AG04449 (cell line): ENCODE results near the gene SIRPB1.

ENCODE experiments used
- CTCF ChIA-PET: fragments of 350-600 bp; formaldehyde crosslinking; extraction: SDS; loops from one replicate; lab custom pipeline; 2021; ENCODE audit warnings: antibody characterized with exemption; lab: Yijun Ruan, JAX
- POLR2A ChIA-PET: fragments of 400-600, 350-600 bp; formaldehyde crosslinking; extraction: SDS; loops from one replicate; lab custom pipeline; 2020; ENCODE audit warnings: antibody characterized with exemption, inconsistent platforms; lab: Yijun Ruan, JAX
- DNase-seq: peaks from one replicate; pipeline ENCODE4 v3.0.0-alpha.2; 2010; ENCODE audit warnings: low read depth, low spot score
- H3K4me3 ChIP-seq: 2 replicates; pipeline ENCODE4 v1.5.1; 2011; ENCODE audit warnings: low read depth, mild to moderate bottlenecking, control low read depth, low read length
- TF ChIP-seq, protein P1 (sequence below): IDR thresholded peaks from one replicate; pipeline ENCODE4 v1.5.1; 2011; ENCODE audit warnings: mild to moderate bottlenecking, moderate library complexity, low read length, control low read depth, inconsistent platforms; ENCODE audit not compliant: insufficient read depth; ENCODE audit errors: missing control alignments

Gene SIRPB1

DNA sequence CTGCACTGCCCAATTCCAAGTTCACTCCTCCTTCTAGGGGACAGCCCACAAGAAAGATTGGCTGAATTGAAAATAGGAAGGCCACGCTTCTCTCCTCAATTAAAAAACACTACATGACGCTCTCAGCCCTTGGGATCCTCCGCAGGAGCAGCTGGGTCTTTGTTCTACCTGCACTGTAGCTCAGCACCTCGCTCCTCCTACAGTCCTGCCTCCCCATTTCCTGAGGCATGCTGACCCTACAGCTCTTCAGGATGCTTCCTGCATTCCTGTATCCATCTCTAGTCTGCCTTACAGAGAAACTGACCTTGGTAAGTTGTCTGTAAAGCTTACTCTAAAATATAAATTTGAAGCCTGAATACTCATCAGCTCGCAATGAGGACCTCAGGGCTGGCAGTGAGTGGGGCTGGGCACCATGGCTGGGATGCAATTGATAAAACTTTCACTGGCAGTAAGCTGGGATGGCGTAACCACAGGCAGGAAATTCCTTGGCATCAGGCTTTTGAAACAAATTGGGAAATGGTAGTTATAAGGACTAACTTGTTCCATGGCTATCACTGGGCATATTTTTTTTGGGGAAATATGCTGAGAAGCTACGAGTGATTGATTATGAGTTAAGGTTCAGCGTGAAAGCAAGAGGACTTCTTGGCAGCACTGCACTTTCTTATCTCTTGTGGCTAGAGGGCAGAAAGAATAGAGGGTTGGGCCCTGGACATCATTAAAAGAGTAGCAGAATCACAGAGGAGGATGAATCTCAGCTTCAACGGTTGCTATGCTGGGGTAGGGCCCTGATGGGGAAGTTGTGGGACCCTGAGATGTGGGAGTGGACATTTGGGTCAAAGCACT lies 11.7 kb upstream of the SIRPB1 start:
- H3K4me3 ChIP-seq = no peak overlapping the region
- no peak for DNase-seq
- ChIA-PET CTCF (no interaction called here), POLR2A (no interaction called here)
- TF ChIP-seq, protein P1, sequence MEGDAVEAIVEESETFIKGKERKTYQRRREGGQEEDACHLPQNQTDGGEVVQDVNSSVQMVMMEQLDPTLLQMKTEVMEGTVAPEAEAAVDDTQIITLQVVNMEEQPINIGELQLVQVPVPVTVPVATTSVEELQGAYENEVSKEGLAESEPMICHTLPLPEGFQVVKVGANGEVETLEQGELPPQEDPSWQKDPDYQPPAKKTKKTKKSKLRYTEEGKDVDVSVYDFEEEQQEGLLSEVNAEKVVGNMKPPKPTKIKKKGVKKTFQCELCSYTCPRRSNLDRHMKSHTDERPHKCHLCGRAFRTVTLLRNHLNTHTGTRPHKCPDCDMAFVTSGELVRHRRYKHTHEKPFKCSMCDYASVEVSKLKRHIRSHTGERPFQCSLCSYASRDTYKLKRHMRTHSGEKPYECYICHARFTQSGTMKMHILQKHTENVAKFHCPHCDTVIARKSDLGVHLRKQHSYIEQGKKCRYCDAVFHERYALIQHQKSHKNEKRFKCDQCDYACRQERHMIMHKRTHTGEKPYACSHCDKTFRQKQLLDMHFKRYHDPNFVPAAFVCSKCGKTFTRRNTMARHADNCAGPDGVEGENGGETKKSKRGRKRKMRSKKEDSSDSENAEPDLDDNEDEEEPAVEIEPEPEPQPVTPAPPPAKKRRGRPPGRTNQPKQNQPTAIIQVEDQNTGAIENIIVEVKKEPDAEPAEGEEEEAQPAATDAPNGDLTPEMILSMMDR = no peak

DNA sequence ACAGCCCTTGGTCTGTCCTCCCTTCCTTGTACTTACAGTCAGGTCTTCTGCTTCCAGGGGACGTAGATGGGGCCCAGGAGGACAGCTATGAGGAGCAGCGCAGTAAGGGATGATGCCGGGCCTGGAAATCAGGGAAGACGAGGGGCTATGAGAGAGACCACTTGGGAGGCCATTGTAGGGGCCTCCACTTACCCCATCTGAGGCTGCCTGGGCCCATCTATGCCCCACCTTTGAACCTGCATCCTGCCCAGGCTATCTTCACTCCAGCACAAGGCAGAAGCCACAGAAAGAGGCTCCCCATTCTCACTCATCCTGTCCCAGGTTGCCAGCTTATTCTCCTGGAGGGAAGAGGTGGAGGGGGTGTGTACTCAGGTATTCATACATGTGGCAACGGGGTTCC lies 10.4 kb upstream of the SIRPB1 start:
- CTCF ChIA-PET = interaction anchor here (0.6 kb wide), 1 partner anchor 134 kb away, joined by 3 read pairs; no protein-coding TSS in a partner anchor
- POLR2A ChIA-PET = no interaction called here
- no peak overlapping the region for H3K4me3 ChIP-seq
- TF ChIP-seq, protein P1 = no peak
- DNase-seq = no peak

DNA sequence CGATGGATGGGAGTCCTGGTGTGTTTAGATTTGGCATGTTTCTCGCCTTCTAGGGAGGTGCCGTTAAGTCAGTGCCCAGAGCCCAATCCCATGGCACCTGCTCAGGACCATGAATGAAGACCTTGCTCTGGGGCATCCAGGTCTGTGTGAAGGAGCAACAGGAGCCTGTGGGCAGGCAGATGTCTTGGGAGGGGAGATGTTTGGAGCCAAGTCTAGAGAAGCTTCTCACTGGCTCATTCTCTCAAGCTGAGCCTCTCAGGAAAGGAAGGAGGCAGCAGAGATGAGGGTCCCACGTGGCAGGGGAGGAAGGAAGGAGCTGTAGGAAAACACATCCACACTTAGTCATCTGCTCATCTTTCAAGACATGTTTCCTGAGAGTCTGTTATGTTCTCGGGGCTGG lies 9.5 kb upstream of the SIRPB1 start:
- CTCF ChIA-PET = no interaction called here

DNA sequence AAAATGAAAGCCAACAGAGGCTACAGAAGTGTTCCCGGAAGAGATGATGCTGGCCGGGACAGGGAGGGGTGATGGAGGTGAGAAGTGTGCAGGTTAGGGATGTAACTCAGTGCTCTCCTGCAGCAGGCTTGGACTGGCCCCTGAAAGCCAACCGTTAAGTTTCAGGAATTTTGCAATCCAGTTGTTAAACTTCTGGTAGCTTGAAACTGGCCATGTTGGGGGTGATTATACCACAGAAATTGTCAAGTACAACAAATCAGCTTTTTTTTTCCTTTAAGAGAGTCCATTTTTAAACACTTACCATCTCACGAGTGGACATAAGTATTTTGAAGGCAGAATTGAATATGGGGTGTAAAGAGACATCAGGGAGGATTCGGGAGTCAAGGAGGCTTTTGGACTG lies 8.8 kb upstream of the SIRPB1 start:
- TF ChIP-seq, protein P1 = no peak
- CTCF ChIA-PET = no interaction called here
- POLR2A ChIA-PET = no interaction called here
- no peak overlapping the region for H3K4me3 ChIP-seq
- no peak for DNase-seq

More for the DNA sequence above, 9.5 kb upstream of the SIRPB1 start:
- TF ChIP-seq, protein P1 = no peak
- DNase-seq = no peak
- POLR2A ChIA-PET = no interaction called here
- no peak overlapping the region for H3K4me3 ChIP-seq

DNA sequence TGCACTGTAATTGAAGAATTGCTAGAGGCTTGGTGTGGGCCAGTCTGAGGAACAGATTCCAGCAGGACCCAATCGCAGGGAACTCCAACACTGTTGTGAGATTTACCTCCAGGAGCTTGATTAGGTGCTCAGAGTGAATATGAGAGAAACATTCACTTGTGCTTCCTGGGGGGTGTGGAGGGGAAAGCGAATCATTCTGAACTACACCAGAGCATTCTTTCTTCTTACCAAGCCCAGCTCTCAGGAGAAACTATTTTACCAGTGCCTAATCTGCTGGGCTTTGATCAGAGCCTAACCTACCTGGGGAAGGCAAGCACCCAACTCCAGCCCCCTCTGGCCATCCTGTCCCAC lies 7.4 kb upstream of the SIRPB1 start:
- TF ChIP-seq, protein P1 = no peak
- no peak overlapping the region for H3K4me3 ChIP-seq
- ChIA-PET CTCF (no interaction called here), POLR2A (no interaction called here)
- DNase-seq = no peak

DNA sequence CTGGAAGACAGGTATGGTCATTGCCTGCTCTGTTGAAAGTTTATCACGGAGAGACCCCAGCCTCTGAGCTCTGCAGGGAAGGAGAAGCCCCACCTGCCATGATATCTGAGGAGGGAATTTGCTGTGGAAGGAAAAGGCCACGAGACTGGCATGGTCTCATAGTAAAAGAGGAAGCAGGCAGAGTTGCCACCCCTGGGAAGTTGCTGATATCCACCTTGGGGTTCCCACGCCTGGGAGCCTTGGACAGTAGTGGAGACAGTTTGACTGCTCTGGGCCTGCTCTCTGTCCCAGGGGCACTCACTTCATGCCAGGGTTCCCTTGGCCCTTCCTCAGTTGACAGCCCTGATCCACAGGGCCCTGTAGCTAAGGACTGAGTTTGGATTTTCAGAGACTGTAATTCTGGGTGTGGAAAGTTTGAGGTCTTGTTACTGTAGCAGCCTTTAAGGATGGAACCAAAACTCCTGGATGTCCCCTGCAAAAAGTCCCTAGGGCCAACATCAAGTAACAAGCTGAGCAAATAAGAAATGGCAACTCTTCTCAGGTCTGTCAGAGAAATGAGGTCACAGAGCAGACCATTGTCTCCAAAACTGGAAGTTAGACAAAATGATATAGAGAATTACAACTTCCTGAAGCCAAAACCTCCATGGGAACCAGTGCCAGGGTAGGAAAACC lies 6.9 kb upstream of the SIRPB1 start:
- no peak overlapping the region for H3K4me3 ChIP-seq
- TF ChIP-seq, protein P1 = no peak
- ChIA-PET CTCF (no interaction called here), POLR2A (no interaction called here)
- no peak for DNase-seq
